Germinal center (tissue), 1 donor: ENCODE measurements around the gene HAPLN1.
"Not testable (repeated sequence)": the region's sequence is repeated elsewhere in the genome, so short reads cannot be mapped to it uniquely, and the experiment has no call there.

Source experiments
- DNase-seq: peaks from one replicate; pipeline ENCODE4 v3.0.0; 2012; ENCODE audit warnings: mixed read lengths, low spot score

The HAPLN1 gene

DNA sequence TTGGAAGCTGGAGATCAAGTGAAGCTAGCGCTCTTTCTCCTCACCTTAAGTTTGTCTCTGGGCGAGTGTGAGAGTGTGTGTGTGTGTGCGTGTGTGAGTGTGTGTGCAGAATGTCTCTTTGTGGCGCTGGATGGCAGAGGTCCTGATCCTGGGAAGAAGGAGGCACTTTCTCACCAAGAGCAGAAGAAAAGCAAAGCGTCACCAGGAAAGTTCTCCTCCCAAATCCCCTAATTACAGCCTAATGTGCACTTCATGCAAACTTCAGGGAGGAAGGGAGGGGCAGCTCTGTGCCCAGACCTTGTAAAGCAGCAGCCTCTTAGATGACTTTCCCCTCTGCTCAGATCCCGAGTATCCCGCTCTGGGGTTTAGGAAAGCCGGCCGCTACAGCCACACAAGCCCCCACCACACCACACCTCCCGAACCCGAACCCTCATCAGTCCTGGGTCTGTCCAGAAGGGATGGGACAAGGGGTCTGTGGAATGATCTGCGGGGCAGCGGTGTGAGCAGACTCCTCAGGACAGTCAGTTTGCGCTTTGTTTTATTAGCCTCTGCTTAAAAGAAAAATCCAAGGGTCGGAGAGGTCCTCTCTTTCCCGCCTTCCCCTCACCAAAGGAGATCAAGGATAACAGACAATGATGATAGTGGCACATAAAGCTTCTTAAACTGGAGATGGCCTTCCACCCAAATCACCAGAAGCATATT, at the start of gene HAPLN1:
Gene HAPLN1, minus strand, starts transcription at position 20 of the 702 bp plus-strand sequence. CDS start 47,332 bp downstream, outside the sequence.
- DNase-seq = no peak

- DNase-seq = no peak
Measured at GRCh38 chr5:83767409-83767992, 46.8 kb upstream of the HAPLN1 start.

GRCh38 chr5:83764101-83764500, 43.4 kb upstream of the HAPLN1 start:
- no peak for DNase-seq

GRCh38 chr5:83760579-83760978, 39.9 kb upstream of the HAPLN1 start:
- DNase-seq = no peak

GRCh38 chr5:83752700-83753099, 32.0 kb upstream of the HAPLN1 start:
- no peak for DNase-seq

GRCh38 chr5:83751201-83751600, 30.5 kb upstream of the HAPLN1 start:
- no peak for DNase-seq

GRCh38 chr5:83750749-83751148, 30.1 kb upstream of the HAPLN1 start:
- DNase-seq = no peak

- no peak for DNase-seq
Measured at GRCh38 chr5:83745816-83746215, 25.2 kb upstream of the HAPLN1 start.

GRCh38 chr5:83744821-83745220, 24.2 kb upstream of the HAPLN1 start:
- DNase-seq = no peak

DNA sequence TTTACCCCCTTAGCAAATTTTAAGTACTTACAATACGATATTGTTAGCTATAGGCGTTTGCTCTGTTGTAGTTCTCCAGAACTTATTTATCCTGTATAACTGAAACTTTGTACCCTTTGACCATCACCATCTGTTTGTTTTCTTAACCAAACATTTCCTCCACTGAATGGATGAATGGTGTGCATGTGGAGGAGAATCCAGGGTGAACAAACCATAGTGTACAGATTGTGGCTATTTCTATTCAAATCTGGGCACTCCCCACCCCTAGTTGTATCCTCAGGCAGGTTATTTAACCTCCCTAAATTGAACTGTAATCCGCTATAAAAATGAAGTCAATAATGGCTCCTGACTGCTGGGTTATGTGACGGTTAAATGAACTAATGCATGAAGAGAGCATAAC, 21.4 kb upstream of the HAPLN1 start:
- DNase-seq = no peak

DNA sequence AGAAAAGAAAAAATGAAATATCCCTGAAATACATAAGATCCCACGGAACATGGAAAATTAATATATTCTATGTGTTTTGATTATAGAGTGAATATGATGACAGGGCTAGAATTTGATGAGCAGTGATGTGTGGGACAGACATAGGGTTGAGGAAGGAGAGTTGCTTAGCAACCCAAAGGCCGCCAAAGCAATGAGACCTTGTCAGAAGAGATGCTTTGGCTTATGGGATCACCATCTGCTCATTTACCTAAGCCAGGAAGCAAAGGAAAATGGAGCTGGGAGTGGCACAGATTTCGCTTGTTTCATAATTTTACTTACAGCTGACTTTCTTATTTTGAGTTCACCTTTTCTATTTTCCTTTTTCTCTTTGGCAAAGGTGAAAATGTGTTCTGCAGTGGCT, 20.9 kb upstream of the HAPLN1 start:
- no peak for DNase-seq

DNA sequence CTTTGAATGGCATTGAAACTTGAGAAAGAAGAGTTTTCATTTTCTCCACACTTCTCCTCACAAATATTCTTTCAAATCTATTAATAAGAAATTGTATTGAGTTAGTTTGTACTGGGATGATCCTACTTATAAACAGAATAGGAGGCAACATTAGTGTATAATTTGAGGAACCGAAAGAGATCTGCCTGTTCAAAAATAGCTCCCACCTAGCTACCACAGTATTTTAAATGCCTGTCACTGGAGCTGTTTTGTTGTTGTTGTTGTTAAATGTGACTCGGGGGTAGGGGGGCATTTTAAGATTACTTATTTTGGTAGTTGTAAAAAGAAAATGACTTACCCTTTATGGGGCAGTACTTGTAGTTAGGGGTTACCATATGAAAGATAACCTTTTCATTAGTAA, 20.1 kb upstream of the HAPLN1 start:
- DNase-seq = no peak

DNA sequence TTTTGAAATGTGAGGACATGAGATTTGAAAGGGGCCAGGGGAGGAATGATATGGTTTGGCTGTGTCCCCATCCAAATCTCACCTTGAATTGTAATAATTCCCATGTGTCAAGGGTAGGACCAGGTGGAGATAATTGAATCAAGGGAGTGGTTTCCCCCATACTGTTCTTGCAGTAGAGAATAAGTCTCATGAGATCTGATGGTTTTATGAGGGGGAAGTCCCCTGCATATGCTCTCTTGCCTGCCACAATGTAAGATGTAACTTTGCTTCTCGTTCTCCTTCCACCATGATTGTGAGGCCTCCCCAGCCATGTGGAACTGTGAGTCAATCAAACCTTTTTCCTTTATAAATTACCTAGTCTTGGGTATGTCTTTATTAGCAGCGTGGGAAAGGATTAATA, 15.5 kb upstream of the HAPLN1 start:
- DNase-seq = not testable (repeated sequence)

GRCh38 chr5:83735058-83735457, 14.4 kb upstream of the HAPLN1 start:
- DNase-seq = not testable (repeated sequence)

DNA sequence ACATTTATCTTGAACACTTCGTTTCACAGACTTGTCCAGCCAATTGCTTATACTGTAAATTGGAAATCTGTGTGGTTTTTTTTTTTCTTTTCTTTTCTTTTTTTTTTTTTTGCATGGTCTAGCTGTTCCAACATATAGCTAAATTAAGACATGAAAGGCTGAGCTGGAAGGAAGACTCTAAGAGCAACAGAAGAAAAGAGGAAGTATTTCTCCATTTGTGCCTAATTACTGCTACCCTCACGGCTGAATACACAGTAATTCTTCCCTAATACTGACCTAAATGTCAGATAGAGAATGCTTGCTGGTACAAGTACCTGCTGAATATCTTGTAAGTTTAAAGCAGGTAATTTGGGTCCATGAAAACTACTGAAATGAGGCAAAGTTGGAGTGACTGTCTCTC, 11.0 kb upstream of the HAPLN1 start:
- no peak for DNase-seq

GRCh38 chr5:83729362-83729761, 8.7 kb upstream of the HAPLN1 start:
- DNase-seq = no peak

GRCh38 chr5:83726912-83727311, 6.3 kb upstream of the HAPLN1 start:
- DNase-seq = no peak

DNA sequence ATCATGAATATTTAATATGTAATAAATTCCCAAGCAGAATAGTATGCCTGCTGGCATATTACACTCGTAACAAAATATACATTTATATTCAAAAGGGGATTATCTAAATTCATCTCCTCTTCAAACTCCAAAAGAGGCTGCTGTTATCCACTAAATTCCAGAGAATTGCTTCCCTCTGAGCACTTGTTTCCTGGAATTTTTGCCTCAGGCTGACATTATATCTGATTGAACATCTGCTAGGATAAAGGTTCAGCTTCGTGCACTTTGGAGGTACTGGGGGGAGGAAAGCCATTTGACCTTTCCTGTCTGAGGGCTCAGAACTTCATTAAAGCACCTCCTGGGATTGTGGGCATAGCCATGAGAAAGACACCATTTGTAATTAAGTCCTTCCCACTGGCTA, 4.3 kb upstream of the HAPLN1 start:
- no peak for DNase-seq

GRCh38 chr5:83724001-83724400, 3.3 kb upstream of the HAPLN1 start:
- DNase-seq = no peak

GRCh38 chr5:83723031-83723430, 2.4 kb upstream of the HAPLN1 start:
- no peak for DNase-seq

- DNase-seq = no peak
Measured at GRCh38 chr5:83721953-83722901, 1.6 kb upstream of the HAPLN1 start.

DNA sequence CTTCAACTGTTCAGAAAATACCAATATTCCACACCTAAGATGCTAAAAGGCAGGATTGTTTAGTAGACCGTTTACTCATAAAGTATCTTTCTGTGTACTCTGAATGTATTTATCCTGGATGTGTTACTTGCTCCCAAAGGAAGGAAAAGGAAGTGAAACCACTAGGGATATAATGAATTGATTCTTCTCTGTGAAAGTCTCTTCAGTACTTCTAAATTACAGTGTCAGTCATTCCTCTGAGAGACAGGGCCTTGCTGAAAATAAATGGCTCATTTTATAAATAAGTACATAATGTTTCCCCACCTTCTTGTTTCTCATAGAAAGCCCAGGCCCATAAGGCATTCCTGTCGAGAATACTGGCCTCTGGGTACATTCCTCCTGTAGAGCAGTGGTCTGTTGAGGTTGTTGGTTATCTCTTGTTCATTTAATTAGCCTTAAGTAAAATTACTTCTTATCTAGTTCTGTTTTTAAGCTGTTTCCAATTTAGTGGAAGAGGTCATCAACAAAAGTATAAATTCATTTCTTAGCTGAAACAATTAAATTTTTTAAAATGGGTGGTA, 1.6 kb downstream of the HAPLN1 start:
- no peak for DNase-seq
